GM19395 (cell line): ENCODE data around the gene CTDP1.

Experiments used
- ATAC-seq: cut with Tn5 transposase; IDR thresholded peaks from one replicate; pipeline ENCODE4 v1.9.1; 2021; ENCODE audit warnings: mild to moderate bottlenecking, moderate library complexity; ENCODE audit not compliant: unreplicated experiment

The CTDP1 gene

DNA sequence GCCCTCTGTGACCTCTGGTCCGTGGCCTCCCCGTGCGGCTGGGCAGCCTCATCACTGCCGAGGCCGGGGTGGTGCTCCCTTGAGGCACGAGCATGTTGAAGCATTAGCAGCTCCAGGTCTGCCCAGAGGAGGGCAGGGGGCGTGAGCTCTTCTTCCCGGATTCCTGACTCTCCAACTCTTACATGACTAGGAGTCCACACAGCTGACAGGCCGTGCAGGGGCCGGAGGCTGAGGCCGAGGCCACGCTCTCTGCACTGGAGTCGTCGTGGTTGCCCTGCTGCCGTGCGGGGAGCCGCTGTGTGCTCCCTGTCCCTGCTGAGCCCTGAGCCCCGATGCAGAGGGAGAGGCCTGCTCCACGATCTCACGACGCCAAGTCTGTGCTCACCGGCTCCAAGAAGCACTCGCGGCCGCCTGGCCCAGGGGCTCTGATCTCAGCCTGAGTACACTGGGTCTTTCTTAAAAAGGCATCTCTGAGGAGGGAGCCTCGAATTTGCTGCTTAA, 98.7 kb downstream of the CTDP1 start:
- ATAC-seq = no peak

DNA sequence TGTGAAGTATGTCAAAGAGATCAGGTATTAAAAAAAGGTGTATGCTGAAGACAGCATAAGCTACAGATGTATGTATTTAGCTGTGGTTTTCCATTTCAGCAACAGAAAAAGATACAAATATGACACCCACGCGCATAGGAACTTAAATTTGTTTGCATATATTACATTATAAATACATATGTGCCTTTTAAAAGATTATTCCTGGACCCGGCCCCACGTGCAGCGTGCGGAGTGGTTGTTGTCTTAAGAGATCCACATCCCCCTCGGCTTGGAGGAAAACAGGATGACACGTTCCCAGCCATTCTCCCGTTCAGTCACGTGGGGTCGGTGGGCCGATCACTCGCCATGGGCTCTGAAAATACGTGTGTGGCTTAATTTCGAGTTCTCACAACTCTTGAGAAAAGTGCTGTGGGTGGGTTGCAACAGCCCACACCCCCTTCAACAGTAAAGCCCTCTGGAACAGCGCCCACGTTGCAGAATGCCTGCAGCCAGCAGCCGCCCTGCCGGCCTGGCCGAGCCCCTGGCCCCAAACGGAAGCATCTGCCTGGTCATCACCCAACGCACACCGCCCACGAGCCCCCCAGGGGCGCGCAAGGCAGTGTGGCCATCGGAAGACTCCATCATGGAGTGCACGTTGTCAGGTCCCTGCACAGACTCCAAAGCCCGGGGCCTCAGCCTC, 99.6 kb downstream of the CTDP1 start:
- no peak for ATAC-seq

DNA sequence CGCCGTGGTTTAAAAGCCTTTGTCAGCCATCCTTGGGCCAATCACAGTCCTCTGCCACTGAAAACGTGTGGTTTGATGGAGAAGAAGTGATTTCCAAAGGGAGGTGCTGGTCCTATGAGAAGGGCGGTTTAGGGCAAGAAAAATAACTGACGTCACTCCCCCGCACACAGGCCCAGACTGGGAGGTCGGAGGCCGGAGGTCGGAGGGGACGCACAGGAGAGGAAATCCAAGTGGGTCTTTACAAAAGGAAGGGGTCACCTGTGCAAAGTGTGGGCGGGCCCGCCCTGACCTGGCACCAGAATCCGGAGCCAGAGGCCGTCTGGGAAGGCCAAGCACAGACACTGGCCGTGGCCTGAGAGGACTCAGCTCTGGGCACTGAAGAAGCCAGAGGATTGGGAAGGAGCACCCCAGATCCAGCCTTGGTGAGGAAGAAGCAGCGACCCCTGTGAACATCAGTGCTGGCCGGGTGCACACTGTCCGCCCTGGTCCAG, 100.1 kb downstream of the CTDP1 start:
- no peak for ATAC-seq

DNA sequence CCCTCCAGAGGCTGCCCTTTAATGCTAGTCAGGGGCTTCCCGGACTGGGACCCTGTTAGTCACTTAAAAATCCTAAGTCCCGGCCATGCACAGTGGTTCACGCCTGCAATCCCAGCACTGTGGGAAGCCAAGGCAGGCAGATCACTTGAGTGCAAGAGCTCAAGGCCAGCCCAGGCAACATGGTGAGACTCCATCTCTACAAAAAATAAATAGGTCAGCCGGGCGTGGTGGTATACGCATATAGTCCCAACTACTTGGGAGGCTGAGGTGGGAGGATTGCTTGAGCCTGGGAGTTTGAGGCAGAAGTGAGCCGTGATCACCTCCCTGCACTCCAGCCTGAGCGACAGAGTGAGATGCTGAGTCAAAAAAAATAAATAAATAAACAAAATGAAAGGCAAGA, 100.9 kb downstream of the CTDP1 start:
- no peak for ATAC-seq

DNA sequence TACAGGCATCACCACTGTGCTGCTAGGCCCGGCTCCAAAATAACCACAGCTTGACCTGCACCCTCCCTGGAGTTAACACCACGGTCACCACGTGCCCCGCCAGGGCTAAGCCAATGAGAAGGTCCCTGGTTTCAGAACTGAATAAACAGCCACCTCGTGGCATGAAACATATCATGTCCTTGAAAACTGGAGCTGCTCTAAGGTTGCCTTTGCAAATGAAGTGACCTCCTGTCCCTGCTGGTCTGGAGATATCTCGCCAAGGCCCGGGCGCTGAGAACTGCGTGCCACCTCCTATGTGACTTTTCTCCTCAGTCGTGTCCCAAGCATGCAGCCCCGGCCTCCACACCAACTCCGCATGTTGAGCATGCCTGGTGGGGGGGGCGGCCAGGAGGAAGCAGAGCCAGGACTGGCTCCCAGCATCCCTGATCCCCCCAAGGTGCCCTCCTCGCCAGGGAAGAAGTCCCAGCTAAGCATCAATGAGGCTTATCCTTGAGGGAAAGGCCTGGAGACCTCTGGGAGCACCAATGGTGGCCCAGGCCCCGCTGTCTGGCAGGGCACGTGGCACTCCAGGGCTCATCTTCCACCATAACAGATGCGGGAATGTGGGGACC, 101.8 kb downstream of the CTDP1 start:
- no peak for ATAC-seq

DNA sequence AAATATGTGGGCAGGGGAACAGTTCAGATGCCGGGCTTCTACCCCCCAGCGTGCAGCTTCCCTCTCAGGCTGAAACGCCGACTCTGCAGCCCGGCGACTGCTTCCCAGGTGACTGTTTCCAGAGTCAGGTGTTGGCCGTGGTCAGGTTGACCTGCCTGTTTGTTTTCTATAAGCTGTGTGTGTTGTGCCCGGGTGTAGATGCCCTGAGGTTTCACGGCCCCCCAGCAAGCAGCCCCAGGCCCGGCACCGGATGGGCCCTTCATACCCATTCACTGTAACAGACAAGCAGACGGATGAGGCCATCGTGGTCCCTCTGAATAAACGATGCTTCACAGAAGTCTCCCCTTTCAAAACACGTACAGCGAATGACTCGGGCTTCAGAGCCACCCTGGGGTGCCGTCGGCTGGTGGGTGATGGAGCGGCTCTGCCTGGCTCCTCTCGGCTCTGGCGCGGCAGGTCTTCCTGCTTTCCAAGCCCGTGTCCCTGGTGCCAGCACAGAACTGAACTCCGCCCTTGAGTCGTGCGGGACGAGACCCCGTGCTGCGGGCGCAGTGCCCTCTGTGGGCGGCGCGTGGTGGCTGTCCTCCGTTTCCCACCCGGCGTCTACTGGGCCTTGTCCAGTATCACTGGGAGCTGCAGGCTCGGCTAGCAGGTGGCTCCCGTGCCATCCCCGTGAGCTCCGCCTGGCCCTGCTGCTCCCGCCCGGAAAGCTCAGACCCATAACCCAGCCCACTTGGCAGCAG, 103.1 kb downstream of the CTDP1 start:
- no peak for ATAC-seq

DNA sequence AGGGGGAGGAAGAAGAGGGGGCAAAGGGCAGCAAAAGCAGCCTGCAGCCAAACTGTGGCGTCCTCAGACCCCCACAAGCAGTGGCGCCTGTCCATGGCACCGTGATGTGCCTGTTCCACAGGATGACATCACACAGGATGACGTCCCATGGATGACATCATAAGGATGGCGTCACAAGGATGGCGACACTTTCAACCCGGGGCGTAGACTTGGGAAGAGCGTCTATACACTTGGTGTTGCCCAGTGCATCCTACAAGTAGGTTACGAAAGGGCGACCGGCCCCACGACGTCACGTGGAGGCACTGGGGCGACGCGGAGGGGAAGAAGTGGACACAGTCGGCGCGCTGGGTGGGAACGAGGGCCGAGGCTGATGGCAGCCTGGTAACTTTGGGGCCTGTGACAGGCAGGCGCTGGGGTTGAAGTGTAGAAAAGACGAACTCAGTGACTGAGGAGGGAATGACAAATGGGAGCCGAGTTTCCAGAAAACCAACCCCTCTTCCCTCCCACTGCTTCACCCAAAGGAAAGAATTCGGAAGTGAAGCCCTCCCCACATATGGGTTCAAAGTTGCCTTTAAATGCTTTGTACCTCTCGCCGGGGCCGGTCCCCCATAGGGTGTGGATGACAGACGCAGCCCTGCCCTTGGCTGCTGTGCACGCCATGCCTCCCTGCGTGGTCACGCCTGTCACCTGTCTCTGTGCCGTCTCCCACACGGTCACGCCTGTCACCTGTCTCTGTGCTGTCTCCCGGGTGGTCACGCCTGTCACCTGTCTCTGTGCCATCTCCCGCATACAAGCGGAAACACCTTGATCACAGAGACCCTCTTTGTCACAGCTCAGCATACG, 104.7 kb downstream of the CTDP1 start:
- ATAC-seq = no peak

DNA sequence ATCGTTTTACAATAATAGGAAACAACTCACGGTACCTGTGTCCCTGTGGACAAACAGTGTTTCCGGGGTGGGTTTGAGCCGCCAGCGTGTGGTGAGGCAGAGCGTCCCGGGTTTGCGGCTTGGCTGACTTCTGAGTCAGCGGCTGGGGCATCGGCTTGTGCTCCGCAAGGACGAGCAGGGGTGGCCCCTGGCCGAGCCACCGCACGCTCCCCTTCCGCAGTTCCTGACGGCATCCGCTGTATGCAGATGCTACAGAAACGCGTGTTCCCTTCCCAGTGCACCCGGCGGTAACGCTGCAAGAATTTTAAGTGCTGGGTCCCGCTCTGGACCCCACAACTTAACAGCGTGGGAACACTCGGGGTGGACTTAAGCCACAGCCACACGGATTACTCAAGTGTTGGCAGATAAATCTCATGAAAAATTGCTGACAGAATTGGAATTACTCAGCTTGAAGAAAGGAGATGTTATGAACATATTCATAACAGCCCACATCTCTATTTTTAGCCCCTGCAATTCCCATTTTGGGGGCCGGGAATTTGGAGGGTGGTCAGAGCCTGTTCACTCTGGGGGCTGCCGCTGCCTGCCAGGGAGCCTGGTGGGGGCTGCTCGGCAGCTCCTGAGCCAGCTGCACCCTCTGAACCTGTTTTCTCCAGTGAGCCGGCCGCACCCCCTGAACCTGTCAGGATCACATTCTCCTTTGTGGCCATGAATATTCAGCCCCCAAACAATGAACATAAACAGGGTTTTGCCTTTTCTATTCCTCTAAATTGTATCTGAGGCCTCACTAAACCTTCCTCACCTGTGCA, 105.6 kb downstream of the CTDP1 start:
- ATAC-seq = no peak

DNA sequence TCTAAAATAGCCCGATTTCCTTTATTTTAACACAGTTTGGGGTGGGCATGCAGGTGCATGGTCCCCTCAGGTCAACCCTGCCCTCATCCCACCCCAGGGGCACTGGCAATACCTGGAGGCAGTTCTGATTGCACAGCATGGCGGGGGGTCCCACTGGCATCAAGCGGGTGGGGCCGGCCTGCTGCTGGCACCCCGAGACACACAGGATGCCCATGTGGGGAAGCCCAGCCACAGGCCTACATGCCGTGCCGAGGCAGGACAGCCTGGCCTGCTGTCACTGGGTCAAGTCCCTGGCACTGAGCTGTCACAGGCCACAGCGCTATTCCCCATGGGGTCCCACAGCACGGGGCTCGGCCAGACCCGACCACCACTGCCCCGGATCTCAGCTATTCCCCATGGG, 106.2 kb downstream of the CTDP1 start:
- no peak for ATAC-seq

DNA sequence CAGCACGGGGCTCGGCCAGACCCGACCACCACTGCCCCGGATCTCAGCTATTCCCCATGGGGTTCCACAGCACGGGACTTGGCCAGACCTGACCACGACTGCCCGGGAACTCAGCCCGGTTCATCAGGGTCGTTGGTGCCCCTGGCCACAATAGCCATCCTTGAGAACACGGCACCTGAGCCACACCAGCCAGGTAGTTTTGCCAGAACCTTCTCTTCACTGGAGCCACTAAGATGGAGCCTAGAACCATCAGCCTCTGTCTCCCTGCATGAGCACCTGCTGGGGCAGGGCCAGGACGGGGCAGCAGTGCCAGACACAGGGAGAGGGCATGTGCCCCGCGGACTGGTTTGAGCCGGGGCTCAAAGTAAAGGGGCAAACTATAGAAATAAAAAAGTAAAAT, 106.7 kb downstream of the CTDP1 start:
- no peak for ATAC-seq

DNA sequence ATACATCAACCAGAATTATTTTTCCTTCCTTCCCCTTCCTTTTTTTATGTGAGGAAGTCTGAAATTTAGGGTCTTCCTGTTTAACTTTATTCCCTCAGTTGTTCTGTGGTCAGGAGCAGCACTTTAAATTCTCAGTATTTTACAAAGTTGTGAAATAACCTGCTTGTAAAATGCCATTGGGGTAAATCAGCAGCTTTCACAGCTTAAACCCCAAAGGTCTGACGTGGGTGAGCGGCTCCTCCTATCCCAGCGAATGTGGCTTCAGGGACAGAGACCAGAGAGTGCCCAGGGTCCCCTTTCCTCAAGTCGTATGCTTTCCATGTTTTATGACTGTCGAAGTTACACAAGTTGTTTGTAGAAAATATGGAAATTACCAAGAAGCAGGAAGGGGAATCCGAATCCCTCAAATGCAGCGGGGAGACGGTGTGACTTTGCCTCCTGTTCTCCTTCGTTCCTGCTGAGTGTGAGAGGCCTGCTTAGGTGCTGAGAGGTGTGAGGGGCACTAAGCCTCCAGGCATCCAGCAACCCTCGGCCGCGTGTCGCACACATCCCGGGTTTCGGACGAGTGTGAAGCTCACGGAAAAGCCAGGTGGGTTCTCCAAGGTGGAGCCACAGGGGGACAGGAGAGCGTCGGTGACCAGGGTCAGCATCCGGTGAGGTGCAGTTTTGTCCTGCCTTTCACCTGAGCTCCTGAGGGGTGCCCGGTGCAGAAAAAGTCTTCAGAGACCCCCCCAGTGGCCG, 107.4 kb downstream of the CTDP1 start:
- ATAC-seq = no peak

DNA sequence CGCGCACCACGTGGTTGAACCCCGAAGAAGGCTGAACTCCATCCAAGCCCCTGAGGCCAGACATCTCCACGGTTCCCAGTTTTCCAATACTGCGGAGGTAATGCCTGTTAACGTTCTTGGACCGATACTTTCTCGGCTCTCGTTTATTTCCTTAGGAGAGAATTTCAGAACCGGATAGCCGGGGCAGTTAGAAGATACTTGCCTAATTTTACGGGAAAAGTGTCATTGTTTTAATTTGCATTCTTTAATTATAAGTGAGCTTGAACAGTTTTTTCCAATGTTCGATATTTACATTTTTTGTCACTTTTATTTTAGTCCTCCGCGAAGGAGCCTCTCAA, 107.9 kb downstream of the CTDP1 start:
- ATAC-seq = no peak

DNA sequence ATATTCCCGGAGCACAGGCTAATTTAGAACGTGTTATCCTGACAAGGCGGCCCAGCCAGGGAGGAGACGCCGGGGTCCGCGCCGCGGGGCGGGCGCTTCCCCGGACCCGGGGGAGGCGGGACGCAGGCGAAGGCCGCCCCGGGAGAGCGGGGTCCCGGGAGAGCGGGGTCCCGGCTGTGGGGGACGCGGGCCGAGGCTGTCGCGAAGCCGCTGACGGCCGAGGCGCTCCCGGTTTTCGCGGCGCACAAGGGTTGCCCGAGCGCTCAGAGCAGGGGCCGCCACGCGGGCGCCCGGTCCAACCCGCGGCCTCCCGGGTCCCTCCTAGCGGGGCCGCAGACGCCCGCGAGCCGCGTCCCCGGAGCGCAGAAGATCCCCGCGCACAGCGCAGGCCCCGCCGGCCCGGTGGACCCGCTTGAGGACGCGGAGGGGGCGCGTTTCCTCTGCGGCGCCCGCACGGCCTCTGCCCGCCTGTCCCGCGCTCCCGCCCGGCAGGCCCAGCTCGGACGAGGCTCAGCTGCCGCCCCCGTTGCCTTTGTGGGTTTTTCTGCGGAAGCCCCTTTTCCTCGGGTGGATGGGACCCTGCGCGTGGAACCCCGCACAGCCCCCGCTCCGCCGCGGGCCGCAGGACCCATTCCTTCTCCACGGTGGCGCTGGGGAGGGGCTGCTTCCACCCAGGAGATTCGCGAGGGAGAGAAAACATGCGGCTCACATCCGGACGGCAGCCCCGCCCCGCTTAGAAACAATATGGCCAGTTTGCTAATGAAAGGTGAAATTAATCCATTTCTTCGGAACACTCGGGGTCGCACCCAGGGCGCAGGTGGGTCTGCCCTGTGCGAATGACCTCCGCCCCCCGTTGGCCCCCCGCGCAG, 108.5 kb downstream of the CTDP1 start:
- no peak for ATAC-seq

DNA sequence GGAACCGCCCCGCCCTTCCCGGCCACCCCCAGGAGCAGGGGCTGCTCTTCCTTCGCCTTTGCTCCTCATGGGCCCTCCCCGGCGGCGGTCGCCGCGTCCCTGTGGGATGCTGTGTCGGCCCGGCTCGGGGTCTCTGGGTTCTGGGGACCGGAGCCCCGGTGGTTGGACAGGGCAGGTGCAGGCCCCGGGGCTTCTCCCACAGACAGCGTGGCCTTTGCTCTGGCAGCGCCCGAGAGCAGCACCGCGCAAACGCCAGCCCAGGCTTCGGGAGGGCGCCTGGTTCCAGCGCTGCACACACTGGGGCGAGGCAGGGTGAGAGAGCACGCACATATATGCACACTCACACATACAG, 109.1 kb downstream of the CTDP1 start:
- ATAC-seq = no peak

DNA sequence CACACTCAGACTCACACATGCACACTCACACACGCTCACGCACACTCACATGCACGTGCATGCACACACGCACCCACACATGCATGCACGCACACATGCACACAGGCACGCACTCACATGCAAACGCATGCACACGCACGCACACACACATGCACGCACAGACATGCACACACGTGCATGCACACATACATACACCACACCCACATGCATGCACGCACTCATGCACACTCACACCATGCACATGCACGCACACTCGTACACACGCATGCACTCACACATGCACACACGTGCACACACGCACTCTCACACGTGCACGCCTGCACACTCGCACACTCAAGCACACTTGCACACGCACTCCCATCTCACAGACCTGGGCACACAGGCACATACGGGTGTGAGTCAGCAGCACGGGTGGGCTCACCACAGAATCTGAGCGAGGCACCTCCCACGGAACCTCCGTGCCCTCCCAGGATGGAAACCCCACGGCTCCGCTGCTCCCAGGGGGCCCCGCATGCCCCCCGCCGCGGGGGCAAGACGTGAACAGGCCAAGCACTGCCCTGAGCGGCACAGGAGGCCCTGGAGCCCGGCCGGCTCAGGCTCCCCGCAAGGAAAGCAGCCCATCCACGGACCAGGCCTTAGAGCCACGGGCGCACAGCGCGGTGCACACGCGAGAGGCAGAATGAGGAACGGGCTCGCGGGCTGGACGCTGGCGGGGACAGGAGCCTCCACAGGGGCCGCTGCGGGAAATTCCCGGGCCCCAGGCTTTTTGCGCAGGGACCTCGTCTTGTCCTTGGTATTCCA, 109.7 kb downstream of the CTDP1 start:
- ATAC-seq = no peak

DNA sequence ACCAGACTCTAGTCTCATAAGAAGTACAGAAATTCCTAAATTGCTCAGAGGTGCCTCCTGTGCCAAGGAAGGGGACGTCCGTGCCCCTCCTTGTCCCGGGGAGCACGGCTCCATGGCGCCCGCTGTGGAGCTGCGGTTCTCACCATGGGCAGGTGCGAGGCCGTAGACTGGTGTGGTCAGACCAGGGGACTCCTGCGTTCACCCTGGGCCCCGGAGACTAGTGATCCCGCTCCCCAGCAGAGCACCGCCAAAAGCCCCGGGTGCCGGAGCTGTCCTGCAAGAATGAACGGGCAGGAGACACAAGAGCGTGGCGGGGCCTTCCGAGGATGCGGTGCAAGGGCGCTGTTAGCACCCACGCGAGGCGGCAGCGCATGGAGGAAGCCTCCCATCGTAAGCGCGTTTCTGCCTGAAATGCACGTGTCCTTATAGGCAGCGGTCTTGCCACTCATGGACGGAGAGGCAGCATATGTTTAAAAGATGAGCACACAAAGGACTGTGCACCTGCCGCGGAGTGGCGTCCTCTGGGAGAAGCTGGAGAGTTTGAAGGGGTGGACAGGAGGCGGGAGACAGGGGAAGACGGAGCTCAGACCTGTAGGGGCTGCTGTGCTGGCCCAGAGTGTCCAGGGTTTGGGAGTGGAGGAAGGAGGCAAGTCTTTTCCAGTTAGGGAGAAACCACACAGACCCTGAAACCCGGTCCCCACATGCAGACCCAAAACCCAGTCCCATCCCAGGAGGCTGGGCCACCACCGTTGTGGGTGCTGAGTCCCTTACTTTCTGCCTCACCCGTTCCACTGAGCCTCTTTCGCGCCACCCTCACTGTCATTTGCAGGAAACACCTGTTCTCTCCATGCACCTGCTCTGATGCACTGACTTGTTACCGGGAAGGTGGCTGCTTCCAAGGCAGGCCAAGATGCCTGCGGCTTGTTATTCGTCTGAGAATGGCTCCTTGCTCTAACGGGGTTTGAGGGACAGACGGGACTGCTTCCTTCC, 110.6 kb downstream of the CTDP1 start:
- no peak for ATAC-seq
